Esophagus (tissue), 2 donors: Measurements from ENCODE around the gene HDAC2. TPM values are rescaled to one million over a fixed set of nuclear protein-coding genes. Genes with fewer than 3 reads are reported as not detected.
"Not testable (repeated sequence)": the region's sequence is repeated elsewhere in the genome, so short reads cannot be mapped to it uniquely, and the experiment has no call there.

Experiments
- H3K27ac ChIP-seq, 2 donors: one replicate each; pipeline ENCODE4 v1.5.1; 2013; ENCODE audit warnings: low read depth in 2 of 2, mild to moderate bottlenecking in 2 of 2, inconsistent platforms in 1 of 2, low read length in 1 of 2, moderate library complexity in 1 of 2
- H3K27me3 ChIP-seq, 2 donors: one replicate each; pipeline ENCODE4 v1.6.1; 2013; ENCODE audit warnings: low read length in 2 of 2, control low read depth in 1 of 2, mild to moderate bottlenecking in 1 of 2; ENCODE audit not compliant: insufficient read depth in 2 of 2, control insufficient read depth in 1 of 2
- H3K36me3 ChIP-seq, 2 donors: one replicate each; pipeline ENCODE4 v1.6.1; 2013; ENCODE audit warnings: low read length in 1 of 2; ENCODE audit not compliant: control insufficient read depth in 2 of 2, insufficient read depth in 2 of 2
- H3K4me1 ChIP-seq, 2 donors: one replicate each; pipeline ENCODE4 v1.6.1; 2013; ENCODE audit warnings: low read length in 1 of 2; ENCODE audit not compliant: control insufficient read depth in 2 of 2, insufficient read depth in 2 of 2
- H3K4me3 ChIP-seq, 2 donors: one replicate each; pipeline ENCODE4 v1.5.1; 2013; ENCODE audit warnings: low read length in 2 of 2, mild to moderate bottlenecking in 2 of 2, low read depth in 1 of 2, moderate library complexity in 1 of 2
- H3K9me3 ChIP-seq, 2 donors: one replicate each; pipeline ENCODE4 v1.6.1; 2013; ENCODE audit warnings: mild to moderate bottlenecking in 2 of 2, low read depth in 1 of 2, low read length in 1 of 2, moderate library complexity in 1 of 2; ENCODE audit not compliant: control insufficient read depth in 2 of 2, insufficient read depth in 1 of 2
- WGBS, 2 donors: extraction: QIAGEN DNeasy Blood & Tissue Kit; methylation state at CpG; one replicate each; pipeline ENCODE4 v1.1.7; 2013; 5-methylcytosine and 5-hydroxymethylcytosine counted together
- polyA plus RNA-seq, 2 donors: library from polyadenylated mRNA; stranded (reverse); fragments of 200-250 nt; gene quantifications; one replicate each; pipeline ENCODE4 v1.2.3, GENCODE V29; 2013
- donor health status: healthy with polysubstance abuse.
- donor health status: Bipolar disorder and iron deficiency.

HDAC2 gene
- polyA plus RNA-seq, 2 donors = 34.0 to 61.4 TPM

DNA sequence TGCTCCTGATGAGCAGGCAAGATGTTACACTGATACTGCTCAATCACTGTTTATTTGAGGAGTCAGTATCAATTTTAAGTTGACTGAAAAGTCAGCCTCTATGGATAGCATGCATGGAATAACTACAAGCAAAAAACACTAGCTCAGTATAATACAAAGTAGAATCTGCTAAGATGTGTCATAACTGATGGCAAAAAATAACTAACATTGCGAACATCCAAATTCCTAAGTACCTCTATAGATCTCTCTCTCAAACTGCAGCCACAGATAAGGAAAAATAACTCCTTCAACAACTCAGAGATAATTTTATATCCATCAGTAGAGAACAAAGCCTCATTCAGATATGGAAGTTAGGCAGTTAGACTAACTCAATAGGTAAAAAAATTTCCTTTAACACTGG lies 16.3 kb downstream of the HDAC2 start:
- Histone ChIP-seq H3K4me3 (no peak overlapping the region), H3K36me3 (peaks cover 0 to 4% of the 10 kb centered on the region in 2 donors), H3K4me1 (no peaks in the 10 kb centered on the region), H3K9me3 (no peaks in the 10 kb centered on the region), H3K27ac (no peak overlapping the region), H3K27me3 (no peaks in the 10 kb centered on the region)
- 95 to 97% methylated on average over 1 of the region's 1 CpG for WGBS, 2 donors

DNA sequence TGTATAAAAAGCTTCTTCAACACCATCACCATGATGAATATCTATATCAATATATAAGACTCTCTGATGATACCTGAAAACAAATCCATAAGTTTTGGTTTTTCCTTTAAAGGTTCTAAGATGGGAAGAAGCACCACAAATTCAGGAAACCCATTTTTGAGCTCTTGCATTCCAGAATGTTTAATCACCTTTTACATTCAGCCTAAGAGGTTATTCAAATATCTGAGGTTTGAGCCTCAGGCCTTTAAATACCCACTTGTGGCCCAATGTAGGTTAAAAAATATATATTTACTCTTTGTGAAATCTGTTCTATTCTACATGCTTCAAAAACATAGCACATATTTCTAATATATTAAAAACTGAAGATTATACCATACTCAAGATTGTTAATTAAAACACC lies 17.6 kb downstream of the HDAC2 start:
- Histone ChIP-seq H3K27me3 (no peaks in the 10 kb centered on the region), H3K4me1 (no peaks in the 10 kb centered on the region), H3K36me3 (peaks cover 0 to 4% of the 10 kb centered on the region in 2 donors), H3K4me3 (no peak overlapping the region), H3K27ac (no peak overlapping the region), H3K9me3 (no peaks in the 10 kb centered on the region)

DNA sequence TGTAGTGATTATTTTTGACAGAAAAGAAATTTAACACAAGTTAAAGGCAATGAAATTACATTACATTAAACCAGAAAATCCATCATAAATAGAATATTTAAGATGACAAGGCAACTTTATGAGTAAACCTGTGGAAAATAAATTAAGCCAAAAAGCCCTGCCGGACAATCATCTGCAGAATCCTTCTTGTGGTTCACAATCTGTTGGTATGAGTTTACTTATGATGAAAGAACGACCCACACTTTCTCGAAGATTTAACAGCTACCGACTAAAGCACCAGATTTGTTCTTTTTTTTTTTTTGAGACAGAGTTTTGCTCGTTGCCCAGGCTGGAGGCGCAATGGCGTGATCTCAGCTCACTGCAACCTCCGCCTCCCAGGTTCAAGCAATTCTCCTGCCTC lies 21.4 kb downstream of the HDAC2 start:
- Histone ChIP-seq H3K36me3 (no peaks in the 10 kb centered on the region), H3K4me1 (no peaks in the 10 kb centered on the region), H3K27me3 (no peaks in the 10 kb centered on the region), H3K4me3 (no peak overlapping the region), H3K27ac (no peak overlapping the region), H3K9me3 (no peaks in the 10 kb centered on the region)
- 84 to 92% methylated on average over 8 of the region's 8 CpGs for WGBS, 2 donors

DNA sequence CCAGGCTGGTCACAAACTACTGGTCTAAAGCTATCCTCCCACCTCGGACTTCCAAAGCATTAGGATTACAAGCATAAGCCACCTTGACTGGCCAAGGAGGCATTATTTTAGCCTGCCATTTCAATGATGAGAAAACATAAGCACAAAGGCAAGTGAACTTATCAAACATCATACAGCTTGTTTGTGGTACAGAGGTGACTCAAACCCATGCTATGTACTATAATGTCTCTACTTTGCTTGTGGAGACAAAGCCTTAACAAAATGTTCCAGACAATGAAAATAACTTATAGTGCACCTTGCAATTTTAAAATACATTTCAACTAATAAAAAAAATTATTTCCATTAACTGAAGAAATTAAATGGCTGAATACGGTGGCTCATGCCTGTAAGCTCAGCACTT lies 26.2 kb downstream of the HDAC2 start:
- H3K9me3 ChIP-seq = no peaks in the 10 kb centered on the region
- 92 to 97% methylated on average over 2 of the region's 2 CpGs for WGBS, 2 donors
- H3K4me1 ChIP-seq = no peaks in the 10 kb centered on the region
- no peak overlapping the region for H3K4me3 ChIP-seq
- no peak overlapping the region for H3K27ac ChIP-seq
- H3K27me3 ChIP-seq = no peaks in the 10 kb centered on the region
- H3K36me3 ChIP-seq = peaks cover 0 to 3% of the 10 kb centered on the region in 2 donors

DNA sequence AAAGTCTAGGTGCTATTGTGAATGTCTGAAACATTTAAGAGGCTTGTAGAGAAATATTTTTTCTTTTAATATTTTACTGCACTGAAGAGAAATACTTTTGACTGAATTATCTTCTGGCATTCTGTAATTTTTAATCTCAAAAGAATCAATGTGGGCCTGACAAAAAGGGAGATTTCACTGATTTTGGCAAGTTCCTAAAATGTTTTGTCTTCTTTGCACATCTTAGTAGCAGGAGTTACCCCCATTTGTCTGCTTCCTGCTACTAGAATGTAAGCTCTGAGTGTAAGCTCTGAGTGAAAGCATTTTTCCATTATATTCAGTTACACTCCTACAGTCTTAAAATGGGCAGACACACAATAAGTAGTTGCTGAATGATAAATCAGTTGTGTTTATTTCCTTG lies 31.1 kb downstream of the HDAC2 start:
- no peak overlapping the region for H3K4me3 ChIP-seq
- no peaks in the 10 kb centered on the region for H3K9me3 ChIP-seq
- H3K27me3 ChIP-seq = no peaks in the 10 kb centered on the region
- peaks cover 3 to 7% of the 10 kb centered on the region in 2 donors for H3K36me3 ChIP-seq
- no peaks in the 10 kb centered on the region for H3K4me1 ChIP-seq
- no peak overlapping the region for H3K27ac ChIP-seq

DNA sequence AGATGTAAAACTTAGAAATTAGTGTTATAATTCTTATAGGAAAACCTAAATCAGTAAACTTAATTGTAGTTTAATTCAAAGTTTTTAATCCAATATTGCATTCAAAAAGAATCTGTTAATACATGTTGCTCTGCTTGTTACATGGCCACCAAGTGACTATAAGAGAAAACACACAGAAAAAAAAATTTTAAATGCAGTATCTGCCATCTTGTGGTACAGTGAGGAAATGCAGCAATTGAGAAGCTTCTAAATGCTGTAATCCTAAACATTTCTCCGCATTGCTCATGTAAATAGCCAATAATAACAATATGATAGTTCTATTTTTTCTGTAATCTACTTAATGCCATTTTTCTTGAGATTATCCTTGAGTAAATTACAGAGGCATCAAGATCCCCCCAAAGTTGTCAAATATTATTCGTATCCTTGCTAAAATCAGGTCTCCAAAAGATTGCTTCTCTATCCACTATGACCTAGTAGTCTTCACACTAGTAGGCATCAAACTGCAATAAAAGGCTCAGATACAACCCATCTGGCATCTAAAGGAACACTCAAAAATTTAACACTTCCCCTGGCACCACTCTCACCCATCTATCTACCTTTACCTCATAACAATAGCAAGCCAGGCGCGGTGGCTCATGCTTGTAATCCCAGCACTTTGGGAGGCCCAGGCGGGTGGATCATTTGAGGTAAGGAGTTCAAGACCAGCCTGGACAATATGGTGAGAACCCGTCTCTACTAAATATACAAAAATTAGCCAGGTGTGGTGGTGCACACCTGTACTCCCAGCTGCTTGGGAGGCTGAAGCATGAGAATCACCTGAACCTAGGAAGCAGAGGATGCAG lies 34.6 kb downstream of the HDAC2 start:
- H3K9me3 ChIP-seq = peaks cover 0 to 2% of the 10 kb centered on the region in 2 donors
- no peak overlapping the region for H3K4me3 ChIP-seq
- H3K27ac ChIP-seq = no peak overlapping the region
- 83% methylated on average over 6 of the region's 6 CpGs for WGBS, 2 donors
- no peaks in the 10 kb centered on the region for H3K4me1 ChIP-seq
- H3K27me3 ChIP-seq = no peaks in the 10 kb centered on the region
- H3K36me3 ChIP-seq = peaks cover 3 to 4% of the 10 kb centered on the region in 2 donors

DNA sequence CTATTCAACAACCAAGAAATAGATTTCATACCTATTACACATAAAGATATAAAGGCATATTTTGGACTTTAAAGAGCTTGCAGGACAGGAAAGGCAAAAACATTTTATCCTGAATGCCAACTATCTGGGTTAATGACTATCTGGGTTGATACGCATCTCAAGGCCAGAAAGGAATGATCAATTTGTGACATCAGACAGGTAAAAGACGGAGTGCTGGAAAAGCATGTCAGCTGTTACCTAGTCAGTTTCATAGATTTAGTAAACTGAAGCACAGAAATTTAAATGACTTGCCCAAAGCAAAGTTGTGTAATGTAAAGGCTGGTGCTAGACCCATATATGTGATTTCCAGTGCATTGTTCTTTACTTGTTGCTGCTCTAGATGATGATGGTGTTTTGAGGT lies 36.8 kb downstream of the HDAC2 start:
- 89 to 97% methylated on average over 2 of the region's 2 CpGs for WGBS, 2 donors
- Histone ChIP-seq H3K36me3 (peaks cover 2 to 4% of the 10 kb centered on the region in 2 donors), H3K27ac (no peak overlapping the region), H3K4me3 (no peak overlapping the region), H3K27me3 (no peaks in the 10 kb centered on the region), H3K9me3 (peaks cover 2 to 5% of the 10 kb centered on the region in 2 donors), H3K4me1 (no peaks in the 10 kb centered on the region)

DNA sequence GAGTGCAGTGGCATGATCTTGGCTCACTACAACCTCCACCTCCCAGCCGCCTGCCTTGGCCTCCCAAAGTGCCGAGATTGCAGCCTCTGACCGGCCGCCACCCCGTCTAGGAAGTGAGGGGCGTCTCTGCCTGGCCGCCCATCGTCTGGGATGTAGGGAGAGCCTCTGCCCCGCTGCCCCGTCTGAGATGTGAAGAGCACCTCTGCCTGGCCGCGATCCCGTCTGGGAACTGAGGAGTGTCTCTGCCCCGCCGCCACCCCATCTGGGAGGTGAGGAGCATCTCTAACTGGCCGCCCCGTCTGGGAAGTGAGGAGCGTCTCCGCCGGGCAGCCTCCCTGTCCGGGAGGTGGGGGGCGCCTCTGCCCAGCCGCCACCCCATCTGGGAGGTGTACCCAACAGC lies 39.0 kb downstream of the HDAC2 start:
- H3K4me1 ChIP-seq, H3K27me3 ChIP-seq, H3K9me3 ChIP-seq, H3K4me3 ChIP-seq, H3K27ac ChIP-seq, H3K36me3 ChIP-seq: not testable (repeated sequence)
- WGBS, 2 donors = 93 to 95% methylated on average over 23 of the region's 23 CpGs

DNA sequence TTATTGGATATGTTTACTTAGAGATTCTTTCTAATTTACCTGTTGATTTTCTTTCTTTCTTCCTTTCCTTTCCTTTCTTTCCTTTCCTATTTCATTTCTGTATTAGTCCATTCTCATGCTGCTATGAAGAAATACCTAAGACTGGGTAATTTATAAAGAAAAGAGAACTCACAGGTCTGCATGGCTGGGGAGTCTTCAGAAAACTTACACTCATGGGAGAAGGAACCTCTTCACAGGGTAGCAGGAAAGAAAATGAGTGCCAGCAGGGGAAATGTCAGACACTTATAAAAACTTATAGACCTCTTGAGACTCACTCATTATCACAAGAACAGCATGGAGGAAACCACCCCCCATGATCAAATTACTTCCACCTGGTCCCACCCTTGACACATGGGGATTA lies 40.8 kb downstream of the HDAC2 start:
- Histone ChIP-seq H3K4me3 (no peak overlapping the region), H3K4me1 (no peaks in the 10 kb centered on the region), H3K27me3 (no peaks in the 10 kb centered on the region)

DNA sequence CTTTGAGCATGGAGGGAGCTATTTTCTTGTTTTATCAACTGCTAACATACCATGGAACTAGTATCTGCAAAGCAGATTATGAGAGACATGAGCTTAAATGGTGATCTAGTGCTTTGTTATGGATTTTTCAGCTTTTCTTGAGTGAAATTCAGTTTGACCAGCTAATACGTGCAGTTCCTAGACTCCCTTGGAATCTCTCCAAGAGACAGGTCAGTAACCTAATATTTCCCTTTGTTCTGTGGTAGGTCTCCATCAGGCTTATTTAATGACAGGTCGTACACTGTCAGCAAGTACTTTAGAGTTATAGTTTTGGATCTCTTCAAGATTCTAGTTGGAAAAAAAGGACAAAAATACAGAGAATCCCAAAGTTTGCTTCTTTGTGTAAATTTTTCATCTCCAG lies 43.9 kb downstream of the HDAC2 start:
- H3K4me1 ChIP-seq = no peaks in the 10 kb centered on the region
- H3K9me3 ChIP-seq = peaks cover 2 to 5% of the 10 kb centered on the region in 2 donors
- H3K27me3 ChIP-seq = no peaks in the 10 kb centered on the region
- H3K36me3 ChIP-seq = no peaks in the 10 kb centered on the region
- no peak overlapping the region for H3K4me3 ChIP-seq
- 50 to 52% methylated on average over 2 of the region's 2 CpGs for WGBS, 2 donors
- H3K27ac ChIP-seq = no peak overlapping the region

More for the DNA sequence above, 40.8 kb downstream of the HDAC2 start:
- Histone ChIP-seq H3K36me3 (no peaks in the 10 kb centered on the region), H3K27ac (no peak overlapping the region), H3K9me3 (peaks cover 2 to 5% of the 10 kb centered on the region in 2 donors)
